LNCAP (cell line): ENCODE results near the gene SLIT3.

ENCODE experiments used
- TF ChIP-seq, protein P1 (sequence below): fragments of 450-650 bp; IDR thresholded peaks from 2 replicates; pipeline ENCODE4 v1.5.1; 2017; ENCODE audit warnings: mild to moderate bottlenecking

The SLIT3 gene

DNA sequence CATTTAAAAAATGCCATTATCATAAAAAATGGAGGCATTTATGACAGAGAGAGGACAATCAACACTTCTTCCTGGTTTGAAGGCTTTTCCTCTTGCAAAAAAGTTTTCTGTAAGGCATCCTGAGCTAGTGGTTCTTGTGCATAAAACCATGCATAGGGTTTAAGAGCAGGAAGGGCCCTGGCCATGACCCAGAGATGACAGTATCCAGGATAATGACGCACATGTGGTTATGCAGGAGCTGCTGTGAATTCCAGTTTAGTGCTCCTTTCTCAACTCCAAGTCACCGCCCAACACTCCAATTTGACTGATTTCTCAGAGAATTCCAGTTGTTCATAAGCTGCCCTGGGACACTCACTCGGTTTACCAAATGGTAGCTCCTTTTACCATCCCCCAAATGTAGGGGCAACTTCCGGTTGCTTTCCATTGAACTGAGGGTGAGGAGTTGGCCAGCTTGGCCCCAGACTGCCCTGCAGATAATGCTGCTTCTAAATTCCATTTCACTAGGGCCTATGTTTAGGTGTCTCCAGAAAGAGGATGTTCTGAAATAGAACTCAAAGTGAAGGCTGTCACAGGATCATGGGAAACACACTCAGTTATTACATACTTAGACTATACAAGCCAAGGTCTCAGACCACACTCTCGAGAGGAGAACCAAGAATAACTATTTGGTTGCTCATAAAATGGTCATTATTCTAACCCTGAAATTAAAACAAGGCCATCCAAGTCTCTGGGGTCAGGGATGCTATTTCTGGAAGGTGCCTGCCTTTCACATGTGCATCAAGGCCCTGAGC is 179.1 kb downstream of the SLIT3 start:
- TF ChIP-seq, protein P1, sequence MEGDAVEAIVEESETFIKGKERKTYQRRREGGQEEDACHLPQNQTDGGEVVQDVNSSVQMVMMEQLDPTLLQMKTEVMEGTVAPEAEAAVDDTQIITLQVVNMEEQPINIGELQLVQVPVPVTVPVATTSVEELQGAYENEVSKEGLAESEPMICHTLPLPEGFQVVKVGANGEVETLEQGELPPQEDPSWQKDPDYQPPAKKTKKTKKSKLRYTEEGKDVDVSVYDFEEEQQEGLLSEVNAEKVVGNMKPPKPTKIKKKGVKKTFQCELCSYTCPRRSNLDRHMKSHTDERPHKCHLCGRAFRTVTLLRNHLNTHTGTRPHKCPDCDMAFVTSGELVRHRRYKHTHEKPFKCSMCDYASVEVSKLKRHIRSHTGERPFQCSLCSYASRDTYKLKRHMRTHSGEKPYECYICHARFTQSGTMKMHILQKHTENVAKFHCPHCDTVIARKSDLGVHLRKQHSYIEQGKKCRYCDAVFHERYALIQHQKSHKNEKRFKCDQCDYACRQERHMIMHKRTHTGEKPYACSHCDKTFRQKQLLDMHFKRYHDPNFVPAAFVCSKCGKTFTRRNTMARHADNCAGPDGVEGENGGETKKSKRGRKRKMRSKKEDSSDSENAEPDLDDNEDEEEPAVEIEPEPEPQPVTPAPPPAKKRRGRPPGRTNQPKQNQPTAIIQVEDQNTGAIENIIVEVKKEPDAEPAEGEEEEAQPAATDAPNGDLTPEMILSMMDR = no peak

DNA sequence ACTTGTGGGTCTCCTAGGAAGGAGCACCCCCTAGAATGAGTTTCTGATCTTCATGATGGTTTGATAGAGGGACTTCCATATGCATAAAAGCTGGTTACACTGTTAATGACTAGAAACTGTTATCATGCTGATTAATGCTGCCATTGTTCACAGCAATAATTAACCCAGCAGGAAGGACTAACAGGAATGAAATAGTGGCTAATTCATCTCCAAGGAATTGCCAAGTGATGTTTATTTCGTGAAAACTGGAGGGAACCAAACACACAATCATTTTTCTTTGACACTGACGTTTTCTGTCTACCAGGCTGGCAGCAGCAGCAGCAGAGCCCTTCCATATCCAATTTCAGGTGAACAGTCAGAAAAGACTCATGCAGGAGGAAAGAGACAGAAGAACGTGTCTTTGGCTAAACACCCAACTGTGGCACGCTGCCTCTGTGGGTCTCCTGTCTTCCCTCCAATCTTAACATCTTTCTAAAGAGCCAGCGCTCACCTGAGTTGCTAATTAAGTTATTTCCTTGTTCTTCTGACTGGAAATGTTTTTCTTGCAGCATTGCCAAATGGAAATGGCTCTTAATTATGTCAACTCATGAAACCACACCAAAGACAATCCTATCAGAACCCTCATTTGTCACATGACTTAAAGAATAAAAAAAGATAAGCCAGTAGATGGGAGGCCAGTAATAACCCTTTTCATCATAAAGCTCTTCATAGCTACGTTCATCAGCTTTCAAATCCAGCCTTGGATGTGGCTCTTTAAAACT is 181.5 kb downstream of the SLIT3 start:
- TF ChIP-seq, protein P1 = no peak

DNA sequence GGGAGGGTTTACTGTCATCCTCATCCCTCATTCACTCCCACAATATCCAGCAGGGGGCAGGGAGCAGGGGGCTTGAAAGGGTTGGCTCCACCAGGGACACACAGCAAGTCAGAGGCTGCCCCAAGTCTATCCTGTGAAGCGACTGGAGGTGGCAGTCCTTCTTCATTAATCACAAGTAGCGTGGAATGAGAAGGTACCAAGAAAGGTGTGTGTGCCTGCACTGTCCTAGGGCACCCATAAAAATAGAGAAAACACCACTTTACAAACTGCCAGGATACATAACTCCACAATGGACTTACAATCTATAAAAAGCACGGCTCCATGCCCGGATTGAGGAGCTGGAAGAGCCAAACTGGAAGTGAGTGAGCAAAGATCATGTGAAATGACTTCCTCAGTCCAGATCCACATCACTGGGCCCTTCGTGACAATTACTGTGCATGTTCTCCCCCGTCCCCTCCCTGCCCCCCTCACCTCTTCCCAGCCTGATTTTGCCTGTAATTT is 183.9 kb downstream of the SLIT3 start:
- TF ChIP-seq, protein P1 = no peak

DNA sequence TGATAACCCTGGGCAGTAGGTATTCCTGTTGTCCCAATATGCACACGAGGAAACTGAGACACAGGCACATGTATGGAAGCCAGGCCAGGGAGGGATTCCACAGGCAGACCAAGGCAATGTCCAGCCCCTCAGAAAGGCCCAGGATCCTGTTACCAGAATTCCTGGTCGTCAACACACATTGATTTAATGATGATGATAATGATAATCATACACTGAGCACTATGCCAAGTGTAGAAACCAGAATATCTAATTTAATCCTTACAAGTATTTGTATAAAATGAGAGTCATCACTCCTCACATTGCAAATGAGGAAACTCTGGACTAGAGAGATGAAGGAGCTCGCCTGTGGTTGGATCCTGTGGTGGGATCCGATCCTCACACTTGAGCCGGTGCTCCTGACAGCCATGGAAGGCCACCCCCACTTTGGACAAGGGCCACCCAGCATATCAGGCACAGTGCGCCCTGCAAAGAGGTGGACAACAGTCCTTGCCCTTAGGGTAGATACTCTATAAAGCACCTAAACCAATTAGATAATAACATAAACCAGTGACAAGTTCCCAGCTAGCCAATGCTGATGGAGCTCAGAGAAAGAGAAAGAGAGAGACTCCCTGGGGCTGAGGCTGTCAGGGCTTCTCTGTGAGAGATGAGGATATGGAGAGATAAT is 185.3 kb downstream of the SLIT3 start:
- TF ChIP-seq, protein P1 = no peak

DNA sequence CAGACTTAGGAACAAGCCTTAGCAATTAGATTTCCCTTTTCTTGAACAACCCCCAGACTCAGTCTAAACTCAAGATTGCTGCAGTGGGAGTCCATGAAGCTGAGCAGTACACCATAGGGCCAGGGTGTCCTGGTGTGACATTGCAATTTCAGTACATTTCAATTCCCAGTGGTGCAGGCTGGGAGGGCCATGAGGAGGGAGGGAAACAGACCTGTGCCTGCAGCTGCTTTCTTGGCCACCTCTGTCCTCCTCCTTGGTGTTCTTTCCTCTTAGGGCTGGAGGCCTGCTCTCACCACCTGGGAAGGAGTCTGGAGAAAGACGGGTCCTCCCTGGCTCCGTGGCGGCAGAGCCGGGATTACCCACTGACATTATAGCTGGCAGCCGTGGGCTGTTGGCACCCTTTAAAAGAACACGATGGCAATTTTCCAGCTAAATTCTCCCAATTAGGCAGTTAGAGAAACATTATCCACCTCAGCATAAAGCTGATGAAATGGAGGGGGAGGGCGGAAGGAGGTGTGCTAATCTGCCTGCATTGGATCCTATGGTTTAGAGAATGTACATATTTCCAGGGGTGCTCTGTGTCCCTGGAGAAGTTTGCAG is 186.4 kb downstream of the SLIT3 start:
- TF ChIP-seq, protein P1 = no peak

DNA sequence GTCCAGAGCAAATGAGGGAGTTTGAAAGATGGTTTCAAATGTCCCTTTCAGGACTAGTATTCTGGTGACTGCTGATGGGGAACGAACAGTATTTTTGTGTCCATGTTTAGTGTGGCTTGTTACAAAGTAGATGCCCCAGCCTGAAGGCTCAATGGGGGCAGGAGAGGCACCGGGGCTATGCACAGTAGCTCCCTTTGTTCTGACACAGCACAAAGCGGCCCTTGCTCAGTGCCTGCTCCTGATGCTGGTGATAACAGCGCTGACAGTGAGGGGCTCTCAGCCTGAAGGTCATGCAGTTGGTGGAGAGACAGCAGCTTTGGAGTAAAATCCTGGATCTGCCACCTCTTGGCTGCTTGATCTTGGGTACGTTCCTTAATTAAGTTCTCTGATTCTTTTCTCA is 188.9 kb downstream of the SLIT3 start:
- TF ChIP-seq, protein P1 = no peak
